GM12873 (cell line): Measurements from ENCODE around the gene C16orf74.

Experiments used
- CTCF ChIP-seq: IDR thresholded peaks from 2 replicates; pipeline ENCODE4 v1.5.1; 2012; ENCODE audit warnings: low read depth, mild to moderate bottlenecking, moderate library complexity, low read length, control low read depth; ENCODE audit not compliant: insufficient read depth; ENCODE audit errors: missing control alignments

The C16orf74 gene

GRCh38 chr16:85763616-85764015 lies 12.7 kb upstream of the C16orf74 start:
- TF ChIP-seq CTCF = no peak

DNA sequence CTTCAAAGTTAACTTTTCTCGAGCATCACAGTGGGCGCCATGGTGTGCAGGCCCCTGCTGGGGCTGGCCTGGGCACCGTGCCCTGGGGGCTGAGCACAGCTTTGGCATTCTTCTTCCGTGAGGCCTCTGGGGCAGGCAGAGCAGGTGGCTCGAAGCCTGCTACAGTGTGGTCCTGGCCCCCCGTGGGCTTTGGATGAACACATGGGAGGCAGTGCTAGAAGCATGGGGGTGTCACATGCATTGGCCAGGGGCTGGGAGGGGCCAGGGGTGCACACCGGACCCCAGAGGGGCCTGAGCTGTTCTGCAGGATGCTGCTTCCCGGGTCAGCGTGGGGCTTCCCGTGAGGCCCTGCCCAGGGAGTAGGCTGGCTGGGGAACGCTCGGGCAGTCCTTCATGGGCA lies 12.1 kb upstream of the C16orf74 start:
- TF ChIP-seq CTCF = no peak

GRCh38 chr16:85761861-85762260 lies 11.0 kb upstream of the C16orf74 start:
- no peak for TF ChIP-seq CTCF

GRCh38 chr16:85759631-85760419 lies 8.9 kb upstream of the C16orf74 start:
- peak; percentile 74 for TF ChIP-seq CTCF

- TF ChIP-seq CTCF = no peak
These were observed 8.2 kb upstream of the C16orf74 start for GRCh38 chr16:85759136-85759535.

GRCh38 chr16:85757341-85757822 lies 6.5 kb upstream of the C16orf74 start:
- TF ChIP-seq CTCF = no peak

DNA sequence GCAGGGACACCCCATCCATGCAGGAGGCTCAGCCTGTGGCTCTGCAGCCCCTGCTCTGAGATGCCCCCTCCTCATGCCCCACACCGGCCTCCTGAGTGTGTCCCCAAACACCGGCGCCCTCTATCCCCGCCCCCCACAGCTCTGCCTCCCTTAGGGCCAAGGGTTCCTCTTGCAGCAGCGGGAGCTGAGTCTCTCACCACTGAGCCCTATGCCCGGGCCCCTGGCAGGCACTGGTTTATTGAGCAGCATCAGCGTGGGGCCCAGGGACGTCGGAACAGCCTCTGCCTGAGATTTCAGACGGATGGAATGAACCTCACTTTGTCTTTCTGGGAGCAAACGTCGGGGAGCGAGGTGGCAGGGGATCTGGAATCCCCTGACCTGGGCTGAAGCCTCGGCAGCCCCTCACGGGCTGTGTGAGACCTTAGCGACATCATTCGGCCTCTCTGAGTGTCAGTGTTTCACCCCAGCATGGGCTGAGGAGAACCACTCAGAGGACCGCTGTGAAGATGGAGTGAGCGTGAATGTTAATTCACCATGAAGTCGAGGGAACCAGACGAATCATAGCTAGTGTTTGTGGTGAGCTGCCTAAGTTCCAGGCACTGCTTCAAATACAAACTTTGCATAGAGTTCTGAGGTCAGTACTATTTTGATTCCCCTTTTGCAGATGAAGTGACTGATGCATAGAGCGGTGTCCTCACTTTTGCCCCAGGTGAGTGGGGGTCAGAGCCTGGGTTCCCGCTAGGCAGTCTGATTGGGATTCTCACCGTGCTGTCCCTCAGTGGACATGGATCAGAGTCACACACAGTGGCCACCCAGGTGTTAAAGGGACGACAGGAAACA lies 5.3 kb upstream of the C16orf74 start:
- TF ChIP-seq CTCF = no peak
